ENCODE measurements around the gene RAP1GAP2.

RAP1GAP2 gene

DNA sequence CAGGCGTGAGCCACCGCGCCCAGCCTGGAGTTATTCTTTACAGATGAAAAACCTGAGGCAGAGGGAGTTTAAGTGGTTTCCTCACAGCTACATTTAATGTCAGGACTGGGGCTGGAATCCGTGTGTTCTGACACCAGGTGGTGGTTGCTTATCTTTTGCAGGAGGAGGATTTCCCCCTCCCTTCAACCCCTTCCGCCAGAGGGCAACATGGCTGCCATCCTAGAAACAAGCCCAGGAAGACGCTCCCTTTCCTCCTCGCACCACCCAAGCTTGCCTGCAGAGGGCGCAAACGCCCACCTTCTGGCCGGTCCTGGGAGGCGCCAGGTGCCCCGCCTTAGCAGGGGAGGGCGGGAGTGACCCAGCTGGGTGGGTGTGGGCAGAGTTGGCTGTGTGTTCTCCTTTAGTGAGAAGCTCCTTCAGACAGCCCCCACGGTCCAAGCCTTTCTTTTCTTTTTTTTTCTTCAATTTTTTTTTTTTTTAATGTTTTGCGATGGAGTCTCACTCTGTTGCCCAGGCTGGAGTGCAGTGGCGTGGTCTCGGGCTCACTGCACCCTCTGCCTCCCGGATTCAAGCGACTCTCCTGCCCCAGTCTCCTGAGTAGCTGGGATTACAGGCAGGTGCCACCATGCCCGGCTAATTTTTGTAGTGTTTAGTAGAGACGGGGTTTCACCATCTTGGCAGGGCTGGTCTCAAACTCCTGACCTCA is 9.9 kb upstream of the RAP1GAP2 start:
- DNase-seq (ENCODE audit: low spot score) = peak; percentile 86

DNA sequence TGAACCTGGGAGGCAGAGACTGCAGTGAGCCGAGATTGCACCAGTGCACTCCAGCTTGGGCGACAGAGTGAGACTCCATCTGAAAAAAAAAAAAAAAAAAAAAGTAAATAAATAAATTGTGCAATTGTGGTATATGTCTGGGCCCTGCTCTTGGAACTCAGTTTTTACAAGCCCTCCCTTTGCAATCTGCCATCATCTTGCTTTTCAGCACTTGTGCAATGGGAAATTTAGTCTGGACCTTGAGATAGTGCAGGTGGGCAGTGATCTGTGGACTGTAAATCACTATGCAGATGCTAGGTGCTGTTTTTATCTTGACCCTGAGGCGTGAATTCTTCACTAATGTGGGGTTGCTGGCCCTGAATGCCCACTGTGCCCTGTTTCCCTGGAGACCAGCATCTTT is 6.5 kb upstream of the RAP1GAP2 start:
- DNase-seq (ENCODE audit: low spot score) = no peak

DNA sequence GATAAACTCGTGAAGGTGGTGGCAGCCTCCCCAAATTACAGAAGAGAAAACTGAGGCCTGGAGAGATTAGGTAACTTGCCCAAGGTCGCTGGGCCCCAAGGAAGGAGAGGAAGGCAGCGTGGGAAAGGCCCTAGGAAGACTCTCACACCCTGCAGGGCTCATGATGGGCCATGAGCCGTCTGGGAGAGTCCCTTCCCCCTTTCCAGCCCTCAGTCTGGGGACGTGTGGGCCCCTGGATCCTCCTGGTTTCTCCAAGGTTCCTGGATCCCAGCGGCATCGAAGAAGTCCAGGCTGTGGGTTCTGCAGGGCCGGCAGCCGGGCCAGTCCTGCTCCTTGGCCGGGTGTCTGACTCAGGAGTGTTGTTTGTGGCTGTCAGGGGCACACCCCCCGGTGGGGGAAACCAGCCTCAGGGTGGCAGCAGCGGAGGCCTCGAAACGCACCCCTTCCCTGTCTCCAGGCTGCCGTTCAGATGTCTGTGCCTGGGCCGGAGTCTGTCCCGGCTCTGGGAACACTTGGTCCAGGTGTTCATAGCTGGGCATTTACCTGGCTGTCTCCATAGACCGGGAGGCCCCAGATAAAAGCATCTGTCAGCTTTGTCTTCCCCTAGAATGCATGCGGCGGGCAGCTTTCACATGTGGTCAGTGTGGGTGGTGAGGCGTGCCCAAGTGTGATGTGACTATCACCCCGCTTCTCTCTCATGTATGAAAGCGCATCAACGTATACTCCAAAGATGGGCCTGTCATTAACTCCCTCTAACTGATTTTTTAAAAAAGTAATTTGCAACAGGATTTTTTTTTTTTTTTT is 3.7 kb upstream of the RAP1GAP2 start:
- no peak for DNase-seq (ENCODE audit: low spot score)

DNA sequence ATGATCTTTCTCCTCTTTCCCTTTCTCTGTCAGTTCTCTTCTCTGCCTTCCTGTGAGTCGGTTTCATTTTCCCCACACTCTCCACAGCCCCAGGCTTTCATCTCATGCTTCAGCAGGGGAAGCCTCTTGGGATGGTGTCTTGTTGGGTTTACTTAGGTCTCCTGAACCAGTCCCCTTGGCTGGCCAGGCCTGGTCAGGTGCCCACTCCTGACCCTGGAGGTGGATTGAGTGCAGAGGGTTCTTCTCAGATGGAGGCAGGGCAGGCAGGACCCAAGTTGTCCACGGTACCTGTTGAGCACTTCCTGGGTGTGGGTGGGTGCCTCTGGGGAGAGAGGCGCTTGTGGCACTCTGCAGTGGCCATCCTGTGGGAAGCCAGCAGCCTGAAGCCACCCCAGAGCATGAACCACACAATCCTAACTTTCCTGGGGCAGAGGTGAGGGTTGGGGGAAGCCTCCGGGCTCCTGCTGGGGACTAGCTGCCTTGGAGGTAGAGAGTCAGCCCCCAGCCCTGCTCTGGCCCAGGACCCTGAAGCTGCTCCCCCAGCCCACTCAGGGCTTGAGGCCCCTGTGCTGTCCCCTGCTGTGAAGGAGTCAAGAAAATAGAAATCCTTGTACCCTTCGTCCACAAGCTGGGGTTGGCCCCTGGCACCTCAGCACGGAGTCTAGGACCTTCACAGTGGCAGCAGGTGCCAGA is 2.0 kb upstream of the RAP1GAP2 start:
- DNase-seq (ENCODE audit: low spot score) = no peak

DNA sequence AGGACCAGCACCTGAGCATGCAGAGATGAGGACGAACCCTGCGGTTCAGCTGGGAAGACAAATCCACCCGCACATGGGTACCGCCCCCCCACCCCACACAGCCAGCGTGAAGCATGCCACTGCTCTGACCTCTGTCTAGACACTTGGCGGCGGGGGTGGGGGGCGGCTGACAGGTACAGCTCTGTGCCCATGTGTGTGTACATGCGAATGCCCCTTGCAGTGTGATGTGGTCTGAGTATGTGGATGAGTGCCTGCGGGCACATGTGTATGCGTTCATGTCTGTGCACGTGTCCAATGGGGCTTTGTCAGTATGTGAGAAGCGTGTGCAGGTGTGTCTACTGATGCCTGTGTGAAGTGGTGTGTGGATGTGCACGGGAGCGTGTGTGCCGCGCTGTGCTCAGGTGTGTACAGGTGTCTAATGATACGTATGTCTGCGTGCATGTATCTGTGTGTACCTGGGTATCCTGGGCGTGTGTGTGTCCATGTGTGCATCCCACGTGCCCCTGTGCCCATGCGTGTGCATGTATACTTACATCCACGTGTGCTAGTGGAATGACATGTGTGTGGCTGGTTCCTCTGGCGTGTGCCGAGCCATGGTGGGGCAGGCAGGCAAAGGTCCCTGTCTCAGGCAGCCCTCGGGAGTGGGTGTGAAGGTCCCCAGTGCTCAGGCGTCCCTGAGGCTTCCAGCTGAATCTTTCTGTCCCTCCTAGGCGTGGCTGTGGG is 636 bp upstream of the RAP1GAP2 start:
- no peak for DNase-seq (ENCODE audit: low spot score)

DNA sequence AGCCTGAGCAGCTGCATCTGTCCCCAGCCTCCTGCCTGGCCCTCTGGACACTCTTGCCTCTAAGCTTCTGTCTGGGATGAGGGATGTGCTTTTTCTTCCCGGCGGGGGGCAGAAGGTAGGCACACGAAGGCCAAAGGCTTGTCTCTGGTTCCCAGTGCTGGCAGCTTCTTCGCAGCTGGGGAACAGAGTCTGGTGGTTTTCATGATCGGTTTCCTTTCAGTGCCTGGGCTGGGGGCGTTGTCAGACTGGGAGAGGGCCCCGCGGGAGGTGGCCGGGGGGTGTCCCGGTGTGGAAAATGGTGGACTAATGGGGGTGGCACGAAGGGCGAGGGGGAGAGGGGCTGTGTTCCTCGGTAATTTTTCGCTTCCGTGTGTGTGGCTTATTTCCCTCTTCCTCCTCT is 988 bp downstream of the RAP1GAP2 start:
- DNase-seq (ENCODE audit: low spot score) = no peak

DNA sequence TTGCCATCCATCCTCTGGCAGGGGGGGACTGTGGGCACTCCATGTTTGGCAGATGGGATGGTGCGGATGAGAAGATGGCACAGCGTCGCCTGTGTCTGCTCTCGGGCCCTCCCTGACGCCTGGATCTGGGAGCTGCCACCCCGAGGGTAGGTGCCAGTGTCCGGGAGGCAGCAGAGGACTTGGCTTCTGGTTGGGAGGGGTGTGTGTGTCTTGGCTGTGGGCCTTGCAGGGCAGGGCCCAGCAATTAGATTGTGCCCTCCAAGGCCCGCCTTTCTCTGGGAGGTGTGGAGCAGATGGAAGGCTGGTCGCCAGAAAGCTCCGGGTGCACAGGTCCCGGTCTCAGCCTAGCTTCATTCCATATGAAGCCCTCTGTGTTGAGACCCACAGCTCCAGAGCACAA is 1.4 kb downstream of the RAP1GAP2 start:
- DNase-seq (ENCODE audit: low spot score) = no peak

DNA sequence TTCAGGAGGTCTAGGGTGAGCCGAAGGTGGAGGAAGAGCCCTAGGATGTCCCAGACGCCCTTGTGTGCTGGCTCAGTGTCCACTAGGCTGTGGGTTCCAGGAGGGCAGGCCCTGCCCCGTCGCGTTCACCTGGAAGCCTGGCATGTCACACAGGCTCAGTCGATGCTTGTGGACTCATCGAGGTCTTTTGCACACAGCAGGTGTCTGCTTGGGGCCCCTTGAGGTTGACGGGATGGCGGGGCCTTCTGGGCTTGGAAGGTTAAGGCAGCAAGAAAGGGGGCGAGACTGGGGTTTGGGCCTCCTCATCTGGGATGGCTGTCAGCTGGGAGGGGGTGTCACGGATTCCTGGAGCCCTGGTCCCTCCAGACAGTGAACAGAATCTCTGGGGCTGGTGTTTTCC is 1.9 kb downstream of the RAP1GAP2 start:
- DNase-seq (ENCODE audit: low spot score) = no peak

DNA sequence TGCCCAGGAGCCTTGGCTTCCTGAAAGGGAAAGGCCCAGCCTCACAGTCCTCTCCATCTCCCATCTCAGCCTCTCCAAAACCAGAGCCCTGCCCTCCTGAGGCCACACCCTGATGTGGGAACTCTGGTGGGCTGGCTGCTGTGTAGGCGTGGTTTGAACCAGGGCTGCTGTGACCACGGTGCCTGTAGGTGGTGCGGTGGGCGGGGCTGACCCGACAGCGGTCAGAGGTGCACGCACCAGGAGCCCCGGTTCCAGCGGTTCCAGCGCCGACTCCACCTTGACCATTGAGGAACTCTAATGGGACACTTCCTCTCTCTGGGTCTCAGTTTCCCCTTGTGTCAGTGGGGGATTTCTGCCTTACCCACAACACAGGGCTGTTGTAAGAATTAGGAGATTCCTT is 2.4 kb downstream of the RAP1GAP2 start:
- no peak for DNase-seq (ENCODE audit: low spot score)

DNA sequence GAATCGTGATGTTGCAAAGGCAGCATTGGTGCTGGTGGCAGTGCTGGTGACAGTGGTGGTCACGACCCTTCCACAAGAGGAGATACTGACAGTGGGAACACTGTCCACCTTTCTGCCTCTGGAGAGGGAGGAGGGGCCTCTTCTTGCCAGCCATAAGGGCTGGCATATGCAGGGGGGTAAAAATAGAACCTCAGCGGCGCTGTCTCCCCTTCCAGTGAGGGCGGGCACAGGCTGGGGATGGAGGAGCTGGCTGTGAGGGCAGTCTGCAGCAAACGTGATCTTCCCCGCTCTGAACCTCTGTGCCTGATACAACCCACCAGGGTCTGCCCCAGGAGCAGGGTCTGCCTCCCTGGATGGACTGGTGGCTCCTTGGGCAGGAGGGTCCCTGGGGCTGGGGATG is 3.4 kb downstream of the RAP1GAP2 start:
- no peak for DNase-seq (ENCODE audit: low spot score)

DNA sequence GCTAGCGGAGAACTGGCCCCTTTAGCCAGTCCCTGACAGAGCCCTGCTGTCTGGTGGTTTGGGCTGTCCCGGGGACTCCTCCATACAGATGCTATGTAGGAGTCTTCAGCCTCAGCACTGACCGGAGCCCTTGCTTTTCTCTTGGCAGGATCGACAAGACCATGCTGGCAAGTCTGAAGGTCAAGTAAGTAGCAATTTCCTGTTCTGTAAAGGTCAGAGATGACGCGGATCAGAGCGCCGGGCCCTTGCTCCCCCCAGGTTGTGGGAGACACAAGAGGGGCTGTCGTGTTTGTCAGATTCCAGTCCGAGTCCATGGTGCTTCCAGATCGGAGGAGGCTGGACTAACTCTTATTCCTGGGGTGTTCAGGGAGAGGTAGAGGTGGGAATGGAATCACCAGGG is 4.1 kb downstream of the RAP1GAP2 start:
- DNase-seq (ENCODE audit: low spot score) = no peak

DNA sequence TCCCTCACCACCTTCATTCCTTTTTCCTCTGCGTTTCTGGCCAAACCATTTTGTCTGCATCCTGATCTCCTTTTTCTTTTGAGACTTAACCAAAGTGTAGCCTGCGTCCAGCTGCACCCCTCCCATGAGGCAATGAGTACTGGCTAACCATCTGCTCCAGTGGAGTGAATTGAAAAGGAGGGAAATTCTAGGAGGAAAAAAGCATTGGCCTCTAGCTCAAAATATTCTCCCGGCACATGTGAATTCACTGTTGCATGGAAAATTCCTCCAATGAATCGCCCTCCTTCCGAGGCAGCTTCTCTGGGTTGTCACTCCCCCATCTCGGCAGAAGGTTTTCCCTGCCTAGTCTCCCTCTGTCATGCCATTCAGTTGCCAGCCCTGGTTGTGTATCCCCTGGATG is 5.6 kb downstream of the RAP1GAP2 start:
- peak; percentile 60 for DNase-seq (ENCODE audit: low spot score)

DNA sequence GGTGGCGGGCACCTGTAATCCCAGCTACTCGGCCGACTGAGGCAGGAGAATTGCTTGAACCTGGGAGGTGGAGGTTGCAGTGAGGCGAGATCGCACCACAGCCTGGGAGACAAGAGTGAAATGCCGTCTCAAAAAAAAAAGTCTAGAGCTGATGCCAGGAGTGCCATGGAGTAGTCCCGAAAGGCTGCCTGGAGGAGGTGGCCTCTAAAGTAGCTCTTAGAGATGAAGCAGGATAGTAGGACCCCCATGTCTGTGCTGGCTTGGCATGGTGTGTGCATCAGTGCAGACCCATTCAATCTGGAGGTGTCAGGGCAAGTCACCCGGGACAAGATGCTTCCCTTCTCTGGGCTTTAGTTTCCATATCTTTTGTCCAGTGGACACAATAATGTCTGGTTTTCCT is 6.3 kb downstream of the RAP1GAP2 start:
- no peak for DNase-seq (ENCODE audit: low spot score)

DNA sequence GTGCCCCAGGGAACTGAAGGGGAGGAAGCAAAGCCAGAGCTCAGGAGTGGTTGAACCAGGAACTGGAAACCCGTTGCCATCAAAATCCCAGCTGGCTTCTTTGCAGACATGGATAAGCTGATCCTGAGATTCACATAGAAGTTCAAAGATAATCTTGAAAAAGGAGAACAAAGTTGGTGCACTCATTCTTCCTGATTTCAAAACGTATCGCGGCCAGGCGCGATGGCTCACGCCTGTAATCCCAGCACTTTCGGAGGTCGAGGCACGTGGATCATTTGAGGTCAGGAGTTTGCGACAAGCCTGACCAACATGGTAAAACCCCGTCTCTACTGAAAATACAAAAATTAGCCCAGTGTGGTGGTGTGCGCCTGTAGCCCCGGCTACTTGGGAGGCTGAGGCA is 7.1 kb downstream of the RAP1GAP2 start:
- no peak for DNase-seq (ENCODE audit: low spot score)

DNA sequence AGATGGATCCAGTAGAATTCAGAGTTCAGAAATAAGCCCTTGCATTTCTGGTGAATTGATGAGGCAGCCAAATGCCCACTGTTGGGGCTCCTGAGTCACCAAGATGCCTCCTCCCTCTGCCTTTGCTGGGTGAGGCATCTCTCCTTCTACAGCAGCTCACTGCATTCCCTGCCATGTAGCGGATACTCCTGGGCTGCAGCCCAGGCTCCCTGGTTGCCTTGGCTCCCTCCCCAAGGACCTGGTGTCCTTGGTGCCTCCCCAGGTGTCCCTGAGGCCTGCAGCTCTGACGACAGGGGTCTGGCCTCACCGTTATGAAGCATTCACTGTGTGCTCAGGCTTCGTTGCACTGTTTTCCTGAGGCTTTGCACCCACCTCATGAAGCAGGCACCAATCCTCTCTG is 7.7 kb downstream of the RAP1GAP2 start:
- no peak for DNase-seq (ENCODE audit: low spot score)

DNA sequence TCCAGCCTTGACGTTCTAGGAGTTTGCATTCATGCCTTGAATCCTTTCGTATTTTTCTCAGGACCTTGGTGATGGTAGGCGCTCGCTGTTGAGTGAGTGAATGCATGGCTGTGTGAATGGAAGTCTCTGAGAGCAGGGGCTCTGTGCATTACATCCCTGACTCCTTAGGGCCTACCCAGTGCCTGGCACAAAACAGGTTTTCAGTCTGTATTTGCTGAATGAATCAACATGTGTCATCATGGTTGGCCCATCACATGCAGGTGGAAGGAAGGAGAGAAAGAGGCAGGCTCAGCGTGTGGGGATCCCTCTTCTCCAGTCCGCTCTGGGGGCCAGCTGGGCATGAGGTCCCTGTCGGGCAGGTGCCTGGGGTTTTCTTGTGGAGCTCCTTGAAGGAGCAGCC is 8.7 kb downstream of the RAP1GAP2 start:
- no peak for DNase-seq (ENCODE audit: low spot score)

DNA sequence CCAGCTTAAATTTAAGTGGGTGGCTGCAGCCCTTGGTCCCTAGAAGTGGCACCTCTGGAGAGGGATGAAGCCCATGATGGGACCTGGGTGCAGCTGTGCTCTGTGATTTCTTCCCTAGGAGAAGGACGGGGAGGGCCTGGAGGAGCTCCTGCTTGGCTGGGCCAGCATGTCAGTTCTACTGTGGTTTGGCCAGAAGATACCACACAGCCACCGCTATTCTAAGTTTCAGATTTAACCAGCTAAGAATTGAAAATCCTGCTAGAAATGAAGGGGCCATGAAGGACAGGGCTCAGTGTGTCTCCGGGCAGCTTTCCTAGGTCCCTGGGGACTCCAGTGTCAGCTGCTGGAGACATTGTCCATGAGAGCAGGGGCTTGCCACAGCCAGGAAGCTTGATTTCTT is 9.7 kb downstream of the RAP1GAP2 start:
- DNase-seq (ENCODE audit: low spot score) = no peak

DNA sequence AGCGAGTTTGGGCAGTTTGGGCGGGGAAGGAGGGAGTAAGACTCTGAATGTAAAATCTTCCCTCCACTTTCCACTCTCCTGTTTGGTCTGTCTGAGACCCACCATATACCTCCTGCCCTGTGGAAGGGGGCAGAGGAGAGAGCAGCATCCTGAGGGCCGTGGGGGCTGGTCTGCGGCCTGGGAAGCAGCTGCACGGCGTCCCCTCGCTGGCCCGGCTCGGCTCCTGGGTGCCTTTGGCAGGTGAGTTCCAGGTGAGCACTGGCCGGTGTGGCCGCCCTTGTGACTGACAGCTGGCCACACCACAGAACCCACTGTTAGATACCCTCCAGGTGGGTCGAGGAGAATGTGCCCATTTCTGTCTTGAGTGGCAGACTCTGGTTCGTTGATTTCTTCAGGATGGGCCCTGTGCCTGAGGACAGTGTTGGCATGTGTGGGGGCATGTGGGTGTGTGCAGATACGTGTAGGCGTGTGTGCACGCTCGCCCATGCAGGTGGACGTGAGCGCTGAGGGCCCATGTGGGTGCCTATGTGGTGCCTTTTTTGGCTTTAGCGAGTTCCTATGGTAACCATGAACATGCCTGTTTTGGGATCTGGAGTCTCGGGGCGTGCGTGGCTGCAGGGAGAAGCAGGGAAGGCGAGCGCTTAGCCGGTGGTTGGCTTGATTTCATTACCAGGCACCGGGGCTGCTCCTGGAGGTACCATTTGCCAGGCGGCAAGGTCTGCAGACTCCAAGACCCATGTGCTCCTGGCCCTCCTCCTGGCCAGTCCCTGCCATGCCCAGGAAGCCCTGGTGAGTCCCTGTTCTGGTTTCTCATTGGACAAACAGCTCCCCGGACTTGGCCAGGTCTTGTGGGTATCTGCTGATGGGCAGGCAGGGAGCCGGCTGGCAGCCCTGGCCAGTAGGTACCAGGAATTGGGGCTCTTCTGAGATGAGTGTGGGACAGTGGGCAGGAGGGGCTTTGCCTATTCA is 12.4 kb downstream of the RAP1GAP2 start:
- DNase-seq (ENCODE audit: low spot score) = no peak

DNA sequence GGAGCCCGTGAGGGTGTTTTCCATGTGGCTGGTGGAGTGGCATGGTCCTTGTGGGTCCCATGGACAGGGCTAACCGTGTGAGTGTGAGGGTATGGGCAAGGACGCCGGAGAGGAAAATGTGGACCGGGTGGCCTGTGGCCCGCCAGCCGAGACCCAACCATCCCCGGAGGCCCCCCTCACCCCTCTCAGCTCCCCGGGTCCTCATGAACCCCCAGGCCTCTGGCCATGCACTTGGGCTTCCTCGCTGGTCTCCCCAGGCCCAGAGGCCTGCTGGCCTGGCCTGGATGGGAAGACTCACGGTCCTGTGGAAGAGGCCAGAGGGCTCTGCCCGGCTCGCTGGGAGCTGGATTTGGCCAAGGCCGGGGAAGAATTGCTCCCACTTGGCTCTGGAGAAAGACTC is 13.1 kb downstream of the RAP1GAP2 start:
- no peak for DNase-seq (ENCODE audit: low spot score)

DNA sequence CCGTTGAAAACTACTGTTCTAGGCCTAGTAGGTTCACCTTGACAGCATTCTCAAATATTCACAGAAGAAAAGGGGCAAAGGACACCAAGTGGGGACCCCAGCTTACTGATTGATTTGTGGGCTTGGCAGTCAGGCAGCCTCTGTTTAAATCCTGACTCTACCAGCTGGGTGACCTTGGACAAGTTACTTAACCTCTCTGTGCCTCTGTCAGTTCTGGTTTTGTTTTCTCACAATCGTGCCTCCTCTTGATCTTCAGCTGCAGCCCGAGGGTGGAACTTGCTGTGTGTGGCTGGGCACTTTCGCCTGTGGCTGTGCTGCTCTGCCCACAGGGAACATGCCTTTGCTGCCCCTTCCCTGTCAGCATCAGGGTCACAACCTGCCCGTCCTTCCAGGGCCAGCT is 17.8 kb downstream of the RAP1GAP2 start:
- DNase-seq (ENCODE audit: low spot score) = no peak
